Effector memory CD4-positive, alpha-beta T cell (primary cell): ENCODE measurements around the gene PRPF38B.
"Not testable (repeated sequence)": the region's sequence is repeated elsewhere in the genome, so short reads cannot be mapped to it uniquely, and the experiment has no call there.

ENCODE experiments used
- DNase-seq, 3 donors: peaks; one replicate each; pipeline ENCODE4 v3.0.0-alpha.2; 2020
- H3K27ac ChIP-seq: 2 replicates; pipeline ENCODE4 v1.7.0; 2013; ENCODE audit warnings: mild to moderate bottlenecking, low read length, moderate library complexity; ENCODE audit not compliant: insufficient read depth, poor library complexity, severe bottlenecking
- H3K27me3 ChIP-seq: replicated peaks from 2 replicates; pipeline ENCODE4 v1.7.0; 2013; ENCODE audit warnings: mild to moderate bottlenecking, low read length; ENCODE audit not compliant: insufficient read depth, control insufficient read depth, poor library complexity, severe bottlenecking
- H3K36me3 ChIP-seq: 2 replicates; pipeline ENCODE4 v1.7.0; 2013; ENCODE audit warnings: mild to moderate bottlenecking, low read length, moderate library complexity; ENCODE audit not compliant: control insufficient read depth, insufficient read depth
- H3K4me1 ChIP-seq: 2 replicates; pipeline ENCODE4 v1.7.0; 2013; ENCODE audit warnings: low read length, mild to moderate bottlenecking; ENCODE audit not compliant: control insufficient read depth, insufficient read depth, poor library complexity, severe bottlenecking
- H3K4me3 ChIP-seq: 2 replicates; pipeline ENCODE4 v1.7.0; 2013; ENCODE audit warnings: low read length, low read depth, mild to moderate bottlenecking; ENCODE audit not compliant: insufficient read depth, poor library complexity, severe bottlenecking
- H3K9me3 ChIP-seq: 2 replicates; pipeline ENCODE4 v1.7.0; 2013; ENCODE audit warnings: mild to moderate bottlenecking, low read length, moderate library complexity; ENCODE audit not compliant: control insufficient read depth

Gene PRPF38B

GRCh38 chr1:108661030-108661609, 31.0 kb upstream of the PRPF38B start, which contains the start of gene HENMT1:
Gene HENMT1 (minus strand): TSS chr1:108661093. CDS start chr1:108659884, 1,209 bp downstream.
- peaks cover 10% of the 10 kb centered on the region for H3K4me1 ChIP-seq
- H3K27me3 ChIP-seq = no peaks in the 10 kb centered on the region
- H3K9me3 ChIP-seq = no peaks in the 10 kb centered on the region
- H3K4me3 ChIP-seq = peak within 1 kb of the TSS; percentile 47
- peak; percentile 62 to 72 (median 65) for DNase-seq
- no peaks in the 10 kb centered on the region for H3K36me3 ChIP-seq
- H3K27ac ChIP-seq = peak within 1 kb of the TSS; percentile 96

- H3K36me3 ChIP-seq = no peaks in the 10 kb centered on the region
- H3K27ac ChIP-seq = no peak overlapping the region
- no peaks in the 10 kb centered on the region for H3K27me3 ChIP-seq
- no peaks in the 10 kb centered on the region for H3K9me3 ChIP-seq
- DNase-seq = no peak
- H3K4me3 ChIP-seq = no peak overlapping the region
- peaks cover 10% of the 10 kb centered on the region for H3K4me1 ChIP-seq
Measured at GRCh38 chr1:108663074-108663473, 29.0 kb upstream of the PRPF38B start.

- Histone ChIP-seq H3K36me3 (no peaks in the 10 kb centered on the region), H3K4me1 (peaks cover 10% of the 10 kb centered on the region), H3K27ac (no peak overlapping the region), H3K9me3 (no peaks in the 10 kb centered on the region), H3K4me3 (no peak overlapping the region), H3K27me3 (no peaks in the 10 kb centered on the region)
- DNase-seq = no peak
Measured at GRCh38 chr1:108664481-108664880, 27.6 kb upstream of the PRPF38B start.

- no peak for DNase-seq
- Histone ChIP-seq H3K27ac (no peak overlapping the region), H3K36me3 (no peaks in the 10 kb centered on the region), H3K4me1 (peaks cover 10% of the 10 kb centered on the region), H3K27me3 (no peaks in the 10 kb centered on the region), H3K9me3 (no peaks in the 10 kb centered on the region), H3K4me3 (no peak overlapping the region)
Measured at GRCh38 chr1:108665067-108665466, 27.0 kb upstream of the PRPF38B start.

GRCh38 chr1:108665771-108666170, 26.3 kb upstream of the PRPF38B start:
- Histone ChIP-seq H3K36me3 (no peaks in the 10 kb centered on the region), H3K27ac (no peak overlapping the region), H3K27me3 (no peaks in the 10 kb centered on the region), H3K4me3 (no peak overlapping the region), H3K4me1 (peaks cover 10% of the 10 kb centered on the region), H3K9me3 (no peaks in the 10 kb centered on the region)
- no peak for DNase-seq

GRCh38 chr1:108667422-108667821, 24.7 kb upstream of the PRPF38B start:
- not testable (repeated sequence) for H3K4me3 ChIP-seq, H3K27me3 ChIP-seq, H3K4me1 ChIP-seq, DNase-seq, H3K9me3 ChIP-seq, H3K27ac ChIP-seq, H3K36me3 ChIP-seq

- H3K27me3 ChIP-seq = no peaks in the 10 kb centered on the region
- H3K4me3 ChIP-seq = no peak overlapping the region
- no peaks in the 10 kb centered on the region for H3K4me1 ChIP-seq
- H3K36me3 ChIP-seq = no peaks in the 10 kb centered on the region
- DNase-seq = no peak
- H3K9me3 ChIP-seq = no peaks in the 10 kb centered on the region
- no peak overlapping the region for H3K27ac ChIP-seq
Measured at GRCh38 chr1:108668777-108669176, 23.3 kb upstream of the PRPF38B start.

- H3K36me3 ChIP-seq = no peaks in the 10 kb centered on the region
- no peaks in the 10 kb centered on the region for H3K9me3 ChIP-seq
- no peaks in the 10 kb centered on the region for H3K4me1 ChIP-seq
- H3K27ac ChIP-seq = no peak overlapping the region
- no peak for DNase-seq
- no peak overlapping the region for H3K4me3 ChIP-seq
- no peaks in the 10 kb centered on the region for H3K27me3 ChIP-seq
Measured at GRCh38 chr1:108669679-108670078, 22.4 kb upstream of the PRPF38B start.

GRCh38 chr1:108670131-108670773, 21.9 kb upstream of the PRPF38B start:
- no peaks in the 10 kb centered on the region for H3K27me3 ChIP-seq
- H3K9me3 ChIP-seq = no peaks in the 10 kb centered on the region
- H3K27ac ChIP-seq = no peak overlapping the region
- H3K4me1 ChIP-seq = no peaks in the 10 kb centered on the region
- no peak overlapping the region for H3K4me3 ChIP-seq
- no peak for DNase-seq
- no peaks in the 10 kb centered on the region for H3K36me3 ChIP-seq

- no peaks in the 10 kb centered on the region for H3K27me3 ChIP-seq
- H3K9me3 ChIP-seq = no peaks in the 10 kb centered on the region
- H3K4me1 ChIP-seq = no peaks in the 10 kb centered on the region
- DNase-seq = no peak
- no peak overlapping the region for H3K27ac ChIP-seq
- no peak overlapping the region for H3K4me3 ChIP-seq
- H3K36me3 ChIP-seq = no peaks in the 10 kb centered on the region
Measured at GRCh38 chr1:108671143-108671542, 21.0 kb upstream of the PRPF38B start.
